H1 (cell line): Measurements from ENCODE around the gene HTRA2. TPM values are rescaled to one million over a fixed set of nuclear protein-coding genes. Genes with fewer than 3 reads are reported as not detected.

Experiments
- CTCF ChIA-PET: fragments of 300-600 bp; sonication (Branson Sonifier 250); formaldehyde crosslinking; loops from one replicate; lab custom pipeline; 2021; ENCODE audit not compliant: partially characterized antibody; lab: Charles Lee
- POLR2A ChIA-PET: fragments of 300-600 bp; sonication (Branson Sonifier 250); formaldehyde crosslinking; loops from one replicate; lab custom pipeline; 2021; ENCODE audit warnings: inconsistent platforms; ENCODE audit not compliant: partially characterized antibody; lab: Charles Lee
- DNase-seq, 2 experiments: peaks; one replicate each; pipeline versions ENCODE4 v3.0.0 to v3.0.0-alpha.2; 2010 to 2022; ENCODE audit warnings: low spot score in 2 of 2, low read depth in 1 of 2, mixed read lengths in 1 of 2
- FAIRE-seq: peaks from 2 replicates; lab custom pipeline; 2011; peaks lifted over from hg19 to GRCh38; lab: Jason Lieb, UNC
- H2AFZ ChIP-seq: 2 replicates; pipeline ENCODE4 v1.8.1; 2012; ENCODE audit warnings: low read length, inconsistent platforms
- H2AK5ac ChIP-seq: 2 replicates; pipeline ENCODE4 v1.6.1; 2013; ENCODE audit warnings: low read depth, low read length
- H2BK120ac ChIP-seq: replicated peaks from 2 replicates; pipeline ENCODE3; 2013; ENCODE audit warnings: low read depth, low read length, inconsistent platforms
- H2BK12ac ChIP-seq: 2 replicates; pipeline ENCODE4 v1.6.1; 2013; ENCODE audit warnings: low read depth, low read length
- H2BK15ac ChIP-seq: 2 replicates; pipeline ENCODE4 v1.6.1; 2013; ENCODE audit warnings: low read length
- H2BK20ac ChIP-seq: 2 replicates; pipeline ENCODE4 v1.6.1; 2013; ENCODE audit warnings: low read length
- H2BK5ac ChIP-seq: 2 replicates; pipeline ENCODE4 v1.6.1; 2013; ENCODE audit warnings: low read depth, low read length
- H3K14ac ChIP-seq: 2 replicates; pipeline ENCODE4 v1.6.1; 2013; ENCODE audit warnings: inconsistent platforms; ENCODE audit not compliant: insufficient read length
- H3K18ac ChIP-seq: 2 replicates; pipeline ENCODE4 v1.6.1; 2013; ENCODE audit warnings: low read length; ENCODE audit errors: extremely low read depth
- H3K23ac ChIP-seq: 2 replicates; pipeline ENCODE4 v1.6.1; 2013; ENCODE audit warnings: inconsistent platforms; ENCODE audit not compliant: insufficient read length
- H3K23me2 ChIP-seq: 2 replicates; pipeline ENCODE4 v1.6.1; 2013; ENCODE audit warnings: low read depth, low read length
- H3K27ac ChIP-seq: 2 replicates; pipeline ENCODE4 v1.6.1; 2011; ENCODE audit warnings: low read depth, low read length, inconsistent platforms
- H3K27me3 ChIP-seq, 4 experiments: replicated peaks in 1 of 4; 1 replicate in 1 of 4; 2 replicates in 3 of 4; pipeline versions ENCODE4 v1.6.1 to v1.8.1; 2011 to 2013; ENCODE audit warnings: low read length in 3 of 4, mild to moderate bottlenecking in 3 of 4, inconsistent platforms in 2 of 4, mixed read lengths in 2 of 4, moderate library complexity in 1 of 4; ENCODE audit not compliant: control insufficient read depth in 3 of 4, insufficient read depth in 3 of 4; ENCODE audit errors: extremely low read depth in 1 of 4
- H3K36me3 ChIP-seq, 4 experiments: 2 replicates each; pipeline versions ENCODE4 v1.6.1 to v1.8.1; 2011 to 2013; ENCODE audit warnings: mild to moderate bottlenecking in 4 of 4, low read length in 3 of 4, moderate library complexity in 2 of 4, control low read depth in 1 of 4, inconsistent platforms in 1 of 4; ENCODE audit not compliant: insufficient read depth in 4 of 4, control insufficient read depth in 2 of 4
- H3K4ac ChIP-seq: replicated peaks from 2 replicates; pipeline ENCODE3; 2013; ENCODE audit warnings: low read length, low read depth, mixed read lengths, inconsistent platforms; ENCODE audit not compliant: insufficient read length
- H3K4me1 ChIP-seq, 4 experiments: replicated peaks in 1 of 4; 1 replicate in 1 of 4; 2 replicates in 3 of 4; pipeline versions ENCODE4 v1.6.1 to v1.8.1; 2011 to 2013; ENCODE audit warnings: low read length in 3 of 4, inconsistent platforms in 2 of 4, mixed read lengths in 1 of 4; ENCODE audit not compliant: insufficient read depth in 4 of 4, control insufficient read depth in 3 of 4
- H3K4me2 ChIP-seq, 2 experiments: 2 replicates each; pipeline versions ENCODE4 v1.6.1 to v1.8.1; 2011 to 2013; ENCODE audit warnings: low read depth in 2 of 2, low read length in 2 of 2, control low read depth in 1 of 2, inconsistent platforms in 1 of 2, mild to moderate bottlenecking in 1 of 2; ENCODE audit not compliant: insufficient read depth in 1 of 2
- H3K4me3 ChIP-seq, 4 experiments: fragments of 200-600, 300-600 bp in 1 of 4; sonication (generic), shearing (Covaris generic), sonication (Bioruptor Twin) in 1 of 4; 2 replicates each; pipeline versions ENCODE4 v1.5.1 to v1.8.1; 2011 to 2016; ENCODE audit warnings: low read length in 4 of 4, low read depth in 3 of 4, control low read depth in 2 of 4, inconsistent platforms in 2 of 4, mild to moderate bottlenecking in 2 of 4, mixed read lengths in 1 of 4, moderate library complexity in 1 of 4; ENCODE audit not compliant: insufficient read depth in 2 of 4; ENCODE audit errors: extremely low read depth in 1 of 4
- H3K56ac ChIP-seq: replicated peaks from 2 replicates; pipeline ENCODE3; 2013; ENCODE audit warnings: low read depth, mild to moderate bottlenecking, mixed read lengths, low read length, inconsistent platforms; ENCODE audit not compliant: insufficient read length
- H3K79me1 ChIP-seq: 2 replicates; pipeline ENCODE4 v1.6.1; 2013; ENCODE audit warnings: low read depth, low read length, control low read depth
- H3K79me2 ChIP-seq, 2 experiments: 2 replicates each; pipeline versions ENCODE4 v1.6.1 to v1.8.1; 2012 to 2013; ENCODE audit warnings: low read length in 2 of 2, mild to moderate bottlenecking in 2 of 2, inconsistent platforms in 1 of 2; ENCODE audit not compliant: insufficient read depth in 2 of 2, control insufficient read depth in 1 of 2
- H3K9ac ChIP-seq, 4 experiments: replicated peaks in 1 of 4; 1 replicate in 1 of 4; 2 replicates in 3 of 4; pipeline versions ENCODE4 v1.6.1 to v1.8.1; 2011 to 2013; ENCODE audit warnings: low read depth in 3 of 4, low read length in 3 of 4, control low read depth in 2 of 4, mild to moderate bottlenecking in 2 of 4, moderate library complexity in 2 of 4, inconsistent platforms in 1 of 4; ENCODE audit errors: extremely low read depth in 1 of 4
- H3K9me3 ChIP-seq, 2 experiments: 2 replicates each; pipeline versions ENCODE4 v1.6.1 to v1.8.1; 2012 to 2013; ENCODE audit warnings: mild to moderate bottlenecking in 2 of 2, moderate library complexity in 2 of 2, control low read depth in 1 of 2, inconsistent platforms in 1 of 2, low read depth in 1 of 2, low read length in 1 of 2, mixed read lengths in 1 of 2; ENCODE audit not compliant: insufficient read depth in 2 of 2
- H4K20me1 ChIP-seq, 2 experiments: replicated peaks in 1 of 2; 2 replicates each; pipeline versions ENCODE3 to v1.8.1; 2011 to 2013; ENCODE audit warnings: inconsistent platforms in 2 of 2, low read length in 2 of 2, mild to moderate bottlenecking in 1 of 2; ENCODE audit not compliant: insufficient read depth in 2 of 2, control insufficient read depth in 1 of 2
- H4K5ac ChIP-seq: 2 replicates; pipeline ENCODE4 v1.6.1; 2013; ENCODE audit warnings: low read length, low read depth, mixed read lengths, inconsistent platforms; ENCODE audit not compliant: insufficient read length
- H4K8ac ChIP-seq: 2 replicates; pipeline ENCODE4 v1.8.0; 2013; ENCODE audit warnings: mild to moderate bottlenecking, moderate library complexity, low read length, inconsistent platforms; ENCODE audit not compliant: insufficient read depth; ENCODE audit errors: extremely low read depth
- H4K91ac ChIP-seq: replicated peaks from 2 replicates; pipeline ENCODE3; 2013; ENCODE audit warnings: low read length, mixed read lengths, inconsistent platforms; ENCODE audit not compliant: insufficient read length
- CBX5 ChIP-seq: fragments of 300-800, 300-1000 bp; sonication (generic); IDR thresholded peaks from 2 replicates; pipeline ENCODE4 v1.7.1; 2016; ENCODE audit warnings: antibody characterized with exemption, low read length, low read depth
- CTCF ChIP-seq, 3 experiments: IDR thresholded peaks; 1 replicate in 2 of 3; 2 replicates in 1 of 3; pipeline versions ENCODE4 v1.5.1 to v1.6.1; 2011; ENCODE audit warnings: low read length in 3 of 3, mild to moderate bottlenecking in 3 of 3, inconsistent platforms in 2 of 3, low read depth in 1 of 3, moderate library complexity in 1 of 3; ENCODE audit not compliant: insufficient read depth in 1 of 3; ENCODE audit errors: control extremely low read depth in 1 of 3
- JUN ChIP-seq: IDR thresholded peaks from 2 replicates; pipeline ENCODE4 v1.6.1; 2011; ENCODE audit warnings: low read depth, mild to moderate bottlenecking, improper control_type of control experiment, low read length
- RNF2 ChIP-seq: fragments of 200-900, 300-1000 bp; sonication (generic); IDR thresholded peaks from 2 replicates; pipeline ENCODE4 v1.7.1; 2016; ENCODE audit warnings: borderline replicate concordance, low read depth, mild to moderate bottlenecking, antibody characterized with exemption, low read length; ENCODE audit not compliant: poor library complexity, severe bottlenecking; ENCODE audit errors: missing control alignments
- SAP30 ChIP-seq: fragments of 300-600 bp; sonication (generic); IDR thresholded peaks from 2 replicates; pipeline ENCODE4 v1.7.1; 2012; ENCODE audit warnings: low read length, moderate library complexity, mild to moderate bottlenecking, inconsistent platforms; ENCODE audit not compliant: insufficient read depth, insufficient replicate concordance
- SP2 ChIP-seq: IDR thresholded peaks from 2 replicates; pipeline ENCODE4 v1.6.1; 2012; ENCODE audit warnings: mild to moderate bottlenecking, low read length, inconsistent platforms
- SUZ12 ChIP-seq: fragments of 200-600 bp; sonication (generic); IDR thresholded peaks from 2 replicates; pipeline ENCODE4 v1.6.1; 2012; ENCODE audit warnings: mild to moderate bottlenecking, inconsistent platforms, low read length, moderate library complexity, mixed read lengths
- TAF1 ChIP-seq: IDR thresholded peaks from 2 replicates; pipeline ENCODE4 v1.6.1; 2011; ENCODE audit warnings: mild to moderate bottlenecking, low read depth, low read length
- WGBS, 2 experiments: shearing (Covaris generic) in 1 of 2; methylation state at CpG; one replicate each; pipeline versions ENCODE4 v1.1.6 to v1.1.7; 2013 to 2015; ENCODE audit warnings: low lambda C conversion rate in 2 of 2, mixed read lengths in 2 of 2, inconsistent platforms in 1 of 2, low coverage in 1 of 2, missing lambda C conversion rate in 1 of 2; ENCODE audit not compliant: insufficient replicate concordance in 2 of 2, insufficient coverage in 1 of 2, insufficient read length in 1 of 2; ENCODE audit errors: extremely low coverage in 1 of 2, missing lambda C conversion rate in 1 of 2; 5-methylcytosine and 5-hydroxymethylcytosine counted together
- polyA plus RNA-seq, 7 experiments: library from polyadenylated mRNA; depleted of rRNA in 3 of 7; stranded (reverse) in 5 of 7; unstranded in 2 of 7; fragments of >200 nt in 5 of 7; fragments of 200-250 nt in 2 of 7; gene quantifications; 1 replicate in 5 of 7; 2 replicates in 1 of 7; 4 replicates in 1 of 7; pipeline versions ENCODE4 v1.2.1 to v1.2.3, GENCODE V29; 2011 to 2013; ENCODE audit warnings: missing spikeins in 2 of 7, mixed read lengths in 2 of 7
- total RNA-seq: library from RNA; stranded (reverse); fragmentation: NEBNext Ultra II Directional; extraction: Animal tissue kit (Norgen Biotek cat#: 25700); gene quantifications from 2 replicates; pipeline ENCODE4 v1.2.1, GENCODE V29; 2021

The HTRA2 gene
- total and polyA plus RNA-seq, 2 of the 8 experiments (the other 6 are each of a cell fraction or from before 2014, with no cell fraction given), result 21.6 to 37.6 TPM

GRCh38 chr2:74554820-74555531 is 25.2 kb downstream of the HTRA2 start:
- Histone ChIP-seq H3K14ac (peak overlapping the region; percentile 53), H3K79me1 (no peaks in the 10 kb centered on the region; the same call in 1 of the 2 replicates), H3K23me2 (peaks cover 18% of the 10 kb centered on the region), H3K36me3 (peaks cover 0 to 3% (median 0%) of the 10 kb centered on the region in 4 experiments; a peak in 1 of 8 replicates), H3K9me3 (no peaks in the 10 kb centered on the region), H4K8ac (peak overlapping the region; percentile 73), H4K5ac (peak overlapping the region; percentile 52), H4K20me1 (peaks cover 2 to 4% of the 10 kb centered on the region in 2 experiments), H3K4ac (no peak overlapping the region), H2BK5ac (no peak overlapping the region), H2BK15ac (0 out of 2 replicates have a peak overlapping the region, but pooled peaks have one; percentile 46), H3K4me1 (peaks cover 1 to 10% (median 7%) of the 10 kb centered on the region in 4 experiments), H3K4me2 (peak overlapping the region; percentile 93 to 94), H3K79me2 (no peaks in the 10 kb centered on the region), H2BK120ac (peak overlapping the region; percentile 41), H2BK12ac (0 out of 2 replicates have a peak overlapping the region, but pooled peaks have one; percentile 80), H3K9ac (peak overlapping the region; percentile 2 to 65 (median 50); a peak in 6 of 7 replicates), H3K27ac (no peak overlapping the region), H3K56ac (peak overlapping the region; percentile 56), H3K4me3 (peak overlapping the region; percentile 83 to 94 (median 90)), H2AFZ (peak overlapping the region; percentile 81), H2AK5ac (no peak overlapping the region), H4K91ac (no peak overlapping the region), H3K23ac (no peak overlapping the region), H2BK20ac (no peak overlapping the region), H3K27me3 (peaks cover 4 to 50% (median 32%) of the 10 kb centered on the region in 4 experiments), H3K18ac (peak overlapping the region; percentile 87; the same call in 1 of the 2 replicates)
- 0% methylated on average over 50 of the region's 58 CpGs; no CpG with 5 or more reads in 1 of the 2 experiments for WGBS, 2 experiments
- ChIA-PET CTCF (interaction anchor here (1.4 to 7.5 kb wide), 3 partner anchors 17 to 72 kb away, joined by 4 to 56 read pairs (median 10); partner anchors contain the start of genes CCDC142 and TTC31), POLR2A (interaction anchor here (0.6 to 2.6 kb wide), 10 partner anchors 8 to 72 kb away, joined by 3 to 16 read pairs (median 4); partner anchors contain the start of genes AUP1, CCDC142, HTRA2 and TTC31)
- FAIRE-seq, result no peak
- peak in 1 of 2 experiments; percentile 76 for DNase-seq
- TF ChIP-seq CTCF (IDR thresholded peaks at IDR 0.05; ENCODE audit: control extremely low read depth in 1 of 3, insufficient read depth in 1 of 3, low read depth in 1 of 3, low read length in 3 of 3) (no peak), SUZ12 (no peak; the same call in 1 of the 2 replicates), CBX5 (no peak), RNF2 (peak; percentile 16), SP2 (no peak), JUN (no peak), SAP30 (peak; percentile 34), TAF1 (peak; percentile 35)
